HepG2 (cell line): ENCODE data around the gene CAPN7. TPM values are rescaled to one million over a fixed set of nuclear protein-coding genes. Genes with fewer than 3 reads are reported as not detected.

ENCODE experiments used
- ATAC-seq: fragments of 200-7000 bp; cut with Tn5 transposase; 3 replicates; pipeline ENCODE4 v1.9.1; 2020; ENCODE audit warnings: mild to moderate bottlenecking, moderate library complexity
- BruUV-seq: library from RNA; stranded (reverse); fragments of 400-500 nt; replicated peaks from 2 replicates; lab custom pipeline; 2021; lab: Mats Ljungman, UMichigan
- CTCF ChIA-PET: fragments of 300-600 bp; formaldehyde crosslinking; extraction: SDS; loops from one replicate; lab custom pipeline; 2021; ENCODE audit warnings: low total read pairs, inconsistent platforms, low intra/inter-chr PET ratio; lab: Yijun Ruan, JAX
- POLR2A ChIA-PET: fragments of 350-600 bp; sonication (Branson Sonifier 250); formaldehyde crosslinking; loops from one replicate; lab custom pipeline; 2020; ENCODE audit warnings: antibody characterized with exemption, inconsistent platforms; lab: Yijun Ruan, JAX
- DNase-seq: peaks from one replicate; pipeline ENCODE4 v3.0.0-alpha.2; 2015; ENCODE audit warnings: low spot score
- FAIRE-seq: peaks from 3 replicates; lab custom pipeline; 2011; peaks lifted over from hg19 to GRCh38; lab: Jason Lieb, UNC
- H2AFZ ChIP-seq: one replicate; pipeline ENCODE4 v1.6.1; 2011; ENCODE audit warnings: low read length, inconsistent platforms
- H3K27ac ChIP-seq: fragments of 300-600 bp; 3 replicates; pipeline ENCODE4 v1.8.0; 2011; ENCODE audit warnings: mixed run types, mild to moderate bottlenecking, mixed read lengths, low read length, inconsistent platforms; ENCODE audit not compliant: insufficient read depth; ENCODE audit errors: extremely low read length
- H3K27me3 ChIP-seq, 2 experiments: fragments of 200-600 bp in 1 of 2; 2 replicates in 1 of 2; 3 replicates in 1 of 2; pipeline versions ENCODE4 v1.6.0 to v1.8.0; 2011; ENCODE audit warnings: low read length in 2 of 2, mild to moderate bottlenecking in 2 of 2, moderate library complexity in 2 of 2, inconsistent platforms in 1 of 2; ENCODE audit not compliant: insufficient read depth in 2 of 2, control insufficient read depth in 1 of 2
- H3K36me3 ChIP-seq, 2 experiments: fragments of 200-600 bp in 1 of 2; replicated peaks in 1 of 2; 2 replicates in 1 of 2; 3 replicates in 1 of 2; pipeline versions ENCODE4 v1.5.1 to v1.8.0; 2011; ENCODE audit warnings: low read length in 2 of 2, inconsistent platforms in 1 of 2; ENCODE audit not compliant: insufficient read depth in 2 of 2, control insufficient read depth in 1 of 2
- H3K4me1 ChIP-seq: 2 replicates; pipeline ENCODE4 v1.5.1; 2012; ENCODE audit warnings: low read length, inconsistent platforms; ENCODE audit not compliant: insufficient read depth
- H3K4me2 ChIP-seq: 2 replicates; pipeline ENCODE4 v1.6.0; 2011; ENCODE audit warnings: low read depth, low read length, inconsistent platforms
- H3K4me3 ChIP-seq, 3 experiments: fragments of 200-600 bp in 1 of 3; sonication (generic), shearing (Covaris generic) in 1 of 3; replicated peaks in 1 of 3; 2 replicates each; pipeline ENCODE4 v1.5.1; 2011 to 2016; ENCODE audit warnings: low read length in 3 of 3, inconsistent platforms in 2 of 3, low read depth in 2 of 3, mild to moderate bottlenecking in 2 of 3, control low read depth in 1 of 3, mixed read lengths in 1 of 3; ENCODE audit not compliant: insufficient read depth in 1 of 3
- H3K79me2 ChIP-seq: one replicate; pipeline ENCODE4 v1.6.1; 2011; ENCODE audit warnings: low read length, inconsistent platforms; ENCODE audit not compliant: insufficient read depth
- H3K9ac ChIP-seq: 2 replicates; pipeline ENCODE4 v1.6.0; 2011; ENCODE audit warnings: mild to moderate bottlenecking, low read depth, low read length, inconsistent platforms; ENCODE audit not compliant: insufficient read depth
- H3K9me3 ChIP-seq: 2 replicates; pipeline ENCODE4 v1.5.1; 2012; ENCODE audit warnings: mild to moderate bottlenecking, low read length
- H4K20me1 ChIP-seq: 2 replicates; pipeline ENCODE4 v1.6.0; 2011; ENCODE audit warnings: inconsistent platforms, mild to moderate bottlenecking, low read length, moderate library complexity; ENCODE audit not compliant: insufficient read depth
- ASH2L ChIP-seq: fragments of 300-600, 200-600 bp; sonication (generic); IDR thresholded peaks from 2 replicates; pipeline ENCODE4 v1.7.0; 2017; ENCODE audit warnings: low read depth, mild to moderate bottlenecking, moderate library complexity, mixed read lengths, low read length; ENCODE audit not compliant: insufficient read length
- ATF1 ChIP-seq: IDR thresholded peaks from 2 replicates; pipeline ENCODE4 v1.6.1; 2016; ENCODE audit warnings: mild to moderate bottlenecking, control low read depth
- IKZF4 ChIP-seq: sonication (generic); formaldehyde crosslinking; IDR thresholded peaks from 2 replicates; pipeline ENCODE4 v1.5.1; 2020; ENCODE audit warnings: borderline replicate concordance, mild to moderate bottlenecking, low read depth, missing genetic modification reagents; ENCODE audit errors: not compliant biosample characterization
- KAT2B ChIP-seq: fragments of 150-350 bp; IDR thresholded peaks from 2 replicates; pipeline ENCODE4 v1.6.1; 2014; ENCODE audit warnings: low read depth, low read length, borderline replicate concordance
- MATR3 ChIP-seq: sonication (generic); formaldehyde crosslinking; IDR thresholded peaks from 2 replicates; pipeline ENCODE4 v1.4.0; 2020; ENCODE audit warnings: missing genetic modification reagents
- NAIF1 ChIP-seq: sonication (generic); formaldehyde crosslinking; IDR thresholded peaks from 2 replicates; pipeline ENCODE4 v1.5.0; 2020; ENCODE audit warnings: mild to moderate bottlenecking, missing genetic modification reagents, borderline replicate concordance
- NCOR1 ChIP-seq: fragments of 200-600 bp; sonication (generic); IDR thresholded peaks from 2 replicates; pipeline ENCODE4 v1.7.0; 2017; ENCODE audit warnings: antibody characterized with exemption, low read length, borderline replicate concordance
- PAF1 ChIP-seq: IDR thresholded peaks from 2 replicates; pipeline ENCODE4 v1.6.1; 2016; ENCODE audit warnings: missing genetic modification reagents, missing compliant biosample characterization
- TBX3 ChIP-seq: fragments of 450-650 bp; IDR thresholded peaks from 2 replicates; pipeline ENCODE4 v1.6.1; 2017; ENCODE audit warnings: antibody characterized with exemption, mild to moderate bottlenecking, inconsistent platforms, borderline replicate concordance
- WGBS: methylation state at CpG from one replicate; pipeline ENCODE4 v1.1.6; 2017; ENCODE audit warnings: low lambda C conversion rate; 5-methylcytosine and 5-hydroxymethylcytosine counted together
- in situ Hi-C: cut with HindIII; loops from 2 replicates; pipeline ENCODE4 v1.10.0; 2017; ENCODE audit warnings: low pct_unique_long_range_greater_than_20kb; ENCODE audit not compliant: extremely low pct_ligation_motif_present
- intact Hi-C: fragments of 100-400 bp; cut with micrococcal nuclease; formaldehyde crosslinking; loops from one replicate; pipeline ENCODE4 v1.10.0; 2022; ENCODE audit not compliant: unreplicated experiment
- polyA plus RNA-seq, 8 experiments: library from polyadenylated mRNA; depleted of rRNA in 3 of 8; stranded (reverse) in 7 of 8; unstranded in 1 of 8; fragments of >200 nt; fragmentation: Illumina TruSeq in 4 of 8; extraction: Trizol in 4 of 8; gene quantifications; 2 replicates each; pipeline versions ENCODE4 v1.2.1 to v1.2.3, GENCODE V29; 2011 to 2016; ENCODE audit warnings: low read depth in 4 of 8, missing spikeins in 1 of 8, mixed read lengths in 1 of 8; ENCODE audit not compliant: insufficient read depth in 1 of 8
- total RNA-seq, 5 experiments: library from RNA; depleted of rRNA; stranded (reverse); fragments of >200 nt; fragmentation: Illumina TruSeq; extraction: Trizol; gene quantifications; 2 replicates each; pipeline ENCODE4 v1.2.3, GENCODE V29; 2016; ENCODE audit warnings: low read depth in 1 of 5
- TF ChIP-seq, protein P1 (sequence below): sonication (generic); formaldehyde crosslinking; IDR thresholded peaks from 2 replicates; pipeline ENCODE4 v1.8.1; 2023; ENCODE audit warnings: mild to moderate bottlenecking, missing genetic modification reagents
- TF ChIP-seq, protein P2 (sequence below): sonication (generic); IDR thresholded peaks from 2 replicates; pipeline ENCODE4 v1.6.1; 2016; ENCODE audit warnings: low read depth, borderline replicate concordance
- TF ChIP-seq, protein P3 (sequence below): sonication (generic); formaldehyde crosslinking; IDR thresholded peaks from 2 replicates; pipeline ENCODE4 v1.5.0; 2020; ENCODE audit warnings: missing genetic modification reagents
- TF ChIP-seq, protein P4 (sequence below): sonication (generic); formaldehyde crosslinking; IDR thresholded peaks from 2 replicates; pipeline ENCODE4 v1.4.0; 2020; ENCODE audit warnings: mild to moderate bottlenecking, missing genetic modification reagents

The CAPN7 gene
- total and polyA plus RNA-seq, 2 of the 13 experiments (the other 11 are each of a cell fraction or from before 2014, with no cell fraction given), result 16.7 to 36.8 TPM

DNA sequence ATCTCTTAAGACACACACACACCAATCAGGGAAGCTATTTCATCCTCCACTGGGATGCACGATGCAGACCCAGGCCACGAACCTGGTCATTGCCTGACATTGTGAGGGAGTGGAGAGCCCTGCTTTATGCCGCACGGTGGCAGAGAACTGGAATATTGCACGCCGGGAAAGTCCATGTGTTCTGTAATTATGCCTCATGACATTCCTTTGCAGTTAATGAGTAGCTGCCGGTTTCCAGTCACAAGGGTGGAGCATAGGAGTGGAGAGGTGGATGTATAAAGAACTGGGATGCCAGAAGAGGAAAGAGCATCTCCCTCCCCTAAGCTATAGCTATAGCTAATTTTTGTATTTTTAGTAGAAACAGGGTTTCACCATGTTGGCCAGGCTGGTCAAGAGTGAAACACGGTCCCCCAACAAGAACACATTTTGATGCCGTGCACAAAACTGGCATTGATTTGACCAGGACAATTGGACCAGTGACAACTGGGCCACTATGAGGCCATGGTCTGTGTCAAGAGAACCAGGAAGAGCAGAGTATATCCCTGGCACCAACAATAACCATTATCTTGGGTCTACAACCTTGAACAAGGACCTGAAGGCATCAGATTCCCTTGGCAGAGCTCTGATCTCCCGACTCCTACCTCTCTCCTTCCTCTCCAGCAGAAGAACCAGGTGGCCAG lies 74.9 kb downstream of the CAPN7 start:
- intact Hi-C loops, result no loop called here
- CTCF ChIA-PET, result no interaction called here

More for the DNA sequence above, 74.9 kb downstream of the CAPN7 start:
- FAIRE-seq (no peak), DNase-seq (peak; percentile 21), ATAC-seq (peak; percentile 92)
- no peak overlapping the region for H3K4me3 ChIP-seq
- no peak overlapping the region for H3K4me2 ChIP-seq
- no peak overlapping the region for H2AFZ ChIP-seq
- H3K4me1 ChIP-seq, result no peaks in the 10 kb centered on the region
- POLR2A ChIA-PET, result no interaction called here
- 37% methylated on average over 10 of the region's 10 CpGs for WGBS
- peaks cover 2% of the 10 kb centered on the region in 2 experiments; a peak in 1 of 5 replicates for H3K27me3 ChIP-seq
- H4K20me1 ChIP-seq, result no peaks in the 10 kb centered on the region
- TF ChIP-seq, protein P1, sequence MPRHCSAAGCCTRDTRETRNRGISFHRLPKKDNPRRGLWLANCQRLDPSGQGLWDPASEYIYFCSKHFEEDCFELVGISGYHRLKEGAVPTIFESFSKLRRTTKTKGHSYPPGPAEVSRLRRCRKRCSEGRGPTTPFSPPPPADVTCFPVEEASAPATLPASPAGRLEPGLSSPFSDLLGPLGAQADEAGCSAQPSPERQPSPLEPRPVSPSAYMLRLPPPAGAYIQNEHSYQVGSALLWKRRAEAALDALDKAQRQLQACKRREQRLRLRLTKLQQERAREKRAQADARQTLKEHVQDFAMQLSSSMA, result no peak
- TF ChIP-seq ASH2L (no peak), ATF1 (no peak), KAT2B (no peak), TBX3 (no peak), PAF1 (CRISPR knock-in tag) (no peak), NAIF1 (CRISPR knock-in tag) (no peak), MATR3 (no peak), NCOR1 (no peak), IKZF4 (CRISPR knock-in tag) (no peak)
- TF ChIP-seq, protein P2, sequence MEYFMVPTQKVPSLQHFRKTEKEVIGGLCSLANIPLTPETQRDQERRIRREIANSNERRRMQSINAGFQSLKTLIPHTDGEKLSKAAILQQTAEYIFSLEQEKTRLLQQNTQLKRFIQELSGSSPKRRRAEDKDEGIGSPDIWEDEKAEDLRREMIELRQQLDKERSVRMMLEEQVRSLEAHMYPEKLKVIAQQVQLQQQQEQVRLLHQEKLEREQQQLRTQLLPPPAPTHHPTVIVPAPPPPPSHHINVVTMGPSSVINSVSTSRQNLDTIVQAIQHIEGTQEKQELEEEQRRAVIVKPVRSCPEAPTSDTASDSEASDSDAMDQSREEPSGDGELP, result no peak
- TF ChIP-seq, protein P3, sequence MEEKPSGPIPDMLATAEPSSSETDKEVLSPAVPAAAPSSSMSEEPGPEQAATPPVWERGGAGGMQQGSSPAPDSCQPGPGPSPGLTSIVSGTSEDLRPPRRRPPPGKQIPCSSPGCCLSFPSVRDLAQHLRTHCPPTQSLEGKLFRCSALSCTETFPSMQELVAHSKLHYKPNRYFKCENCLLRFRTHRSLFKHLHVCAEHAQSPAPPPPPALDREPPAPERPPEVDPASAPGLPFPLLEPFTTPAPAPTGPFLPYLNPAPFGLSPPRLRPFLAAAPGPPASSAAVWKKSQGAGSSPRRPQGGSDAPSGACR (CRISPR knock-in tag), result no peak
- TF ChIP-seq, protein P4, sequence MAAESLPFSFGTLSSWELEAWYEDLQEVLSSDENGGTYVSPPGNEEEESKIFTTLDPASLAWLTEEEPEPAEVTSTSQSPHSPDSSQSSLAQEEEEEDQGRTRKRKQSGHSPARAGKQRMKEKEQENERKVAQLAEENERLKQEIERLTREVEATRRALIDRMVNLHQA (CRISPR knock-in tag), result no peak
- in situ Hi-C loops, result no loop called here
- BruUV-seq, result no TSS peak
- no peaks in the 10 kb centered on the region for H3K9me3 ChIP-seq
- H3K36me3 ChIP-seq, result no peaks in the 10 kb centered on the region
- no peaks in the 10 kb centered on the region for H3K79me2 ChIP-seq
- H3K9ac ChIP-seq, result no peak overlapping the region
- H3K27ac ChIP-seq, result no peak overlapping the region
